ENCODE data around the gene SLC6A6.
A peak's percentile ranks its signal among the peaks of the same experiment; 100 is the strongest.

Gene SLC6A6

GRCh38 chr3:14389166-14389606 is 13.2 kb upstream of the SLC6A6 start:
- Histone ChIP-seq H3K4me3 (ENCODE audit: low read length in 2 of 2) (no peak overlapping the region), H3K4me1 (ENCODE audit: control insufficient read depth, insufficient read depth, low read length) (peaks cover 23% of the 10 kb centered on the region), H3K9ac (ENCODE audit: low read length in 2 of 2) (no peak overlapping the region), H3K9me3 (ENCODE audit: control insufficient read depth in 2 of 2, low read length in 2 of 2) (peaks cover 0 to 2% of the 10 kb centered on the region in 2 donors), H3K27me3 (ENCODE audit: control insufficient read depth in 1 of 2, insufficient read depth in 2 of 2, low read length in 2 of 2) (no peaks in the 10 kb centered on the region), H3K27ac (ENCODE audit: low read length) (no peak overlapping the region), H3K36me3 (ENCODE audit: control insufficient read depth in 2 of 2, insufficient read depth in 2 of 2, low read length in 2 of 2) (no peaks in the 10 kb centered on the region)

- no peaks in the 10 kb centered on the region for H3K27me3 ChIP-seq (ENCODE audit: control insufficient read depth in 1 of 2, insufficient read depth in 2 of 2, low read length in 2 of 2)
- H3K4me1 ChIP-seq (ENCODE audit: control insufficient read depth, insufficient read depth, low read length): peaks cover 25% of the 10 kb centered on the region
- no peak overlapping the region for H3K9ac ChIP-seq (ENCODE audit: low read length in 2 of 2)
- H3K4me3 ChIP-seq (ENCODE audit: low read length in 2 of 2): no peak overlapping the region
- H3K36me3 ChIP-seq (ENCODE audit: control insufficient read depth in 2 of 2, insufficient read depth in 2 of 2, low read length in 2 of 2): no peaks in the 10 kb centered on the region
- no peak overlapping the region for H3K27ac ChIP-seq (ENCODE audit: low read length)
- peaks cover 0 to 2% of the 10 kb centered on the region in 2 donors for H3K9me3 ChIP-seq (ENCODE audit: control insufficient read depth in 2 of 2, low read length in 2 of 2)
These were observed 12.7 kb upstream of the SLC6A6 start for GRCh38 chr3:14389716-14390115.

DNA sequence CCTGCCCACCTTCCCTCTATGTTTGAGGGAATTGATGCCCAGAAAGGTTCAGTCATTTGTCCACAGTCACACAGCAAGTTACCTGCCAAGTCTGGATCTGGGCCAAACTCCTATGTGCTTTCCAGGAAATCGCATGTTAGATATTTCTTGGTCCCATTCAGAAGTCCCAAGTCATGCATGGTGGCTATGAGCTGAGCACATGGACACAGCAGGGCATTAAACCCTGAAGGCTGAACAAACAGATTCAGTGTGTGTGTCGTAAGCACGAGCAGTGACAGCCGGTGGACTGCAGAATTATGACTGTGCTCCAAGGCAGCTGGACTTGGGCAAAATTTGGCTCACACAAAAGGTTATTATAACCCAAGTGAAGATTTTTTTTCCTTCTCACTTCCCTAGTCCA is 11.4 kb upstream of the SLC6A6 start:
- no peak overlapping the region for H3K9ac ChIP-seq (ENCODE audit: low read length in 2 of 2)
- no peak overlapping the region for H3K4me3 ChIP-seq (ENCODE audit: low read length in 2 of 2)
- no peaks in the 10 kb centered on the region for H3K9me3 ChIP-seq (ENCODE audit: control insufficient read depth in 2 of 2, low read length in 2 of 2)
- H3K4me1 ChIP-seq (ENCODE audit: control insufficient read depth, insufficient read depth, low read length): peaks cover 25% of the 10 kb centered on the region
- no peaks in the 10 kb centered on the region for H3K36me3 ChIP-seq (ENCODE audit: control insufficient read depth in 2 of 2, insufficient read depth in 2 of 2, low read length in 2 of 2)
- H3K27me3 ChIP-seq (ENCODE audit: control insufficient read depth in 1 of 2, insufficient read depth in 2 of 2, low read length in 2 of 2): no peaks in the 10 kb centered on the region
- H3K27ac ChIP-seq (ENCODE audit: low read length): no peak overlapping the region

- Histone ChIP-seq H3K27ac (ENCODE audit: low read length) (no peak overlapping the region), H3K9me3 (ENCODE audit: control insufficient read depth in 2 of 2, low read length in 2 of 2) (no peaks in the 10 kb centered on the region), H3K4me1 (ENCODE audit: control insufficient read depth, insufficient read depth, low read length) (peaks cover 25% of the 10 kb centered on the region)
These were observed 10.2 kb upstream of the SLC6A6 start for GRCh38 chr3:14392231-14392630.

GRCh38 chr3:14392803-14393319 is 9.5 kb upstream of the SLC6A6 start:
- no peaks in the 10 kb centered on the region for H3K9me3 ChIP-seq (ENCODE audit: control insufficient read depth in 2 of 2, low read length in 2 of 2)
- no peak overlapping the region for H3K9ac ChIP-seq (ENCODE audit: low read length in 2 of 2)
- peaks cover 25% of the 10 kb centered on the region for H3K4me1 ChIP-seq (ENCODE audit: control insufficient read depth, insufficient read depth, low read length)
- H3K27me3 ChIP-seq (ENCODE audit: control insufficient read depth in 1 of 2, insufficient read depth in 2 of 2, low read length in 2 of 2): no peaks in the 10 kb centered on the region
- H3K36me3 ChIP-seq (ENCODE audit: control insufficient read depth in 2 of 2, insufficient read depth in 2 of 2, low read length in 2 of 2): no peaks in the 10 kb centered on the region
- no peak overlapping the region for H3K4me3 ChIP-seq (ENCODE audit: low read length in 2 of 2)
- H3K27ac ChIP-seq (ENCODE audit: low read length): no peak overlapping the region

More at GRCh38 chr3:14392231-14392630, 10.2 kb upstream of the SLC6A6 start:
- Histone ChIP-seq H3K9ac (ENCODE audit: low read length in 2 of 2) (no peak overlapping the region), H3K27me3 (ENCODE audit: control insufficient read depth in 1 of 2, insufficient read depth in 2 of 2, low read length in 2 of 2) (no peaks in the 10 kb centered on the region), H3K36me3 (ENCODE audit: control insufficient read depth in 2 of 2, insufficient read depth in 2 of 2, low read length in 2 of 2) (no peaks in the 10 kb centered on the region), H3K4me3 (ENCODE audit: low read length in 2 of 2) (no peak overlapping the region)

DNA sequence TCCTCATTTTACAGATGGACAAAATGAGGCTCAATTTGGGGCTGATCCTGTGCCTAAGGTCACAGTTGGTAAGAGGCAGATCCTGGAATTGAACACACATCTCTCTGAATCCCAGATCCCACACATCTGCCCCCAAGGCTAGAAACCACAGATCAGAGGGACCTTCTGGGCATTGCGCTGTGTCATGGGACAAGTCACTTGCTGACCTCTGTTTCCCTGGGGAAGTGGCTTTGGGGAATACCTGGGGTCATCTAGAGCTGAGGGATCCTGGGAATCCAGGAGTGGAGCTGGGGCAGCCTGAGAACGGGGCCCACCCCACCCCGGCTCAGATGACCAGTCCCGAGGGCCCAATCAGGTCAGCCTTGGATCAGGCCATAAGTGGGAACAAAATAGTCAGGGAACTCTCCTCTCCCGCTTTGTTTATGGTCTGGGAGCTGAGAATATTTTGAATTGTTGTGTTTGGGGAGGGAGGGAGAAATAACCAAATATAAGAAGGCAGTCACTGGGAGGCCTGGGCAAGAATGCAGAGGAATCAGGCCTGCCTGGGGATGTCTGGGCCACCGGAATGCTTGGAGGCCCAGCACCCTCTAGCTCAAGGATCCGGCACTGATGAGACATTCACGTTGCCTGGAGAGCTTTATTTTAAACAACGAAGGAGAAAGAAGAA is 8.8 kb upstream of the SLC6A6 start:
- Histone ChIP-seq H3K27me3 (ENCODE audit: control insufficient read depth in 1 of 2, insufficient read depth in 2 of 2, low read length in 2 of 2) (no peaks in the 10 kb centered on the region), H3K36me3 (ENCODE audit: control insufficient read depth in 2 of 2, insufficient read depth in 2 of 2, low read length in 2 of 2) (no peaks in the 10 kb centered on the region), H3K4me3 (ENCODE audit: low read length in 2 of 2) (no peak overlapping the region), H3K9ac (ENCODE audit: low read length in 2 of 2) (no peak overlapping the region), H3K27ac (ENCODE audit: low read length) (peak overlapping the region; percentile 24), H3K9me3 (ENCODE audit: control insufficient read depth in 2 of 2, low read length in 2 of 2) (no peaks in the 10 kb centered on the region), H3K4me1 (ENCODE audit: control insufficient read depth, insufficient read depth, low read length) (peaks cover 25% of the 10 kb centered on the region)

GRCh38 chr3:14396031-14396692 is 6.2 kb upstream of the SLC6A6 start:
- H3K4me1 ChIP-seq (ENCODE audit: control insufficient read depth, insufficient read depth, low read length): peaks cover 14% of the 10 kb centered on the region
- H3K4me3 ChIP-seq (ENCODE audit: low read length in 2 of 2): no peak overlapping the region
- H3K9ac ChIP-seq (ENCODE audit: low read length in 2 of 2): no peak overlapping the region
- no peaks in the 10 kb centered on the region for H3K9me3 ChIP-seq (ENCODE audit: control insufficient read depth in 2 of 2, low read length in 2 of 2)
- H3K36me3 ChIP-seq (ENCODE audit: control insufficient read depth in 2 of 2, insufficient read depth in 2 of 2, low read length in 2 of 2): no peaks in the 10 kb centered on the region
- no peaks in the 10 kb centered on the region for H3K27me3 ChIP-seq (ENCODE audit: control insufficient read depth in 1 of 2, insufficient read depth in 2 of 2, low read length in 2 of 2)
- no peak overlapping the region for H3K27ac ChIP-seq (ENCODE audit: low read length)

DNA sequence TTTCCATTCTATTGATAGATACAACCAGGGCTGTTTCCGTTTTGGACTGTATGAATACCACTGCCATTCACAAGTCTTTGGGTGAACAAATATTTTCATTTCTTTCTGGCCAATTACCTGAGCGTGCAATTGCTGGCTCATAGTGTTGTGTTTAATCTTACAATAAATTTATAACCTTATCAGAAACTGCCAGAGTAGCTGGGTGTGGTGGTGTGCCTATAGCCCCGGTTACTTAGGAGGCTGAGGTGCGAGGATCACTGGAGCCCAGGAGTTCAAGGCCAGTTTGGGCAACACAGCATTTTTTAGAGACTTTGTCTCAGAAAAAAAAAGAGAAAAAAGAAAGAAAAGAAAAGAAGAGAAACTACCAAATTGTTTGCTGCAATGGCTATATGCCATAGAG is 5.4 kb upstream of the SLC6A6 start:
- Histone ChIP-seq H3K4me1 (ENCODE audit: control insufficient read depth, insufficient read depth, low read length) (peaks cover 14% of the 10 kb centered on the region), H3K27me3 (ENCODE audit: control insufficient read depth in 1 of 2, insufficient read depth in 2 of 2, low read length in 2 of 2) (no peaks in the 10 kb centered on the region), H3K9me3 (ENCODE audit: control insufficient read depth in 2 of 2, low read length in 2 of 2) (no peaks in the 10 kb centered on the region), H3K27ac (ENCODE audit: low read length) (no peak overlapping the region), H3K36me3 (ENCODE audit: control insufficient read depth in 2 of 2, insufficient read depth in 2 of 2, low read length in 2 of 2) (no peaks in the 10 kb centered on the region), H3K9ac (ENCODE audit: low read length in 2 of 2) (no peak overlapping the region), H3K4me3 (ENCODE audit: low read length in 2 of 2) (no peak overlapping the region)

DNA sequence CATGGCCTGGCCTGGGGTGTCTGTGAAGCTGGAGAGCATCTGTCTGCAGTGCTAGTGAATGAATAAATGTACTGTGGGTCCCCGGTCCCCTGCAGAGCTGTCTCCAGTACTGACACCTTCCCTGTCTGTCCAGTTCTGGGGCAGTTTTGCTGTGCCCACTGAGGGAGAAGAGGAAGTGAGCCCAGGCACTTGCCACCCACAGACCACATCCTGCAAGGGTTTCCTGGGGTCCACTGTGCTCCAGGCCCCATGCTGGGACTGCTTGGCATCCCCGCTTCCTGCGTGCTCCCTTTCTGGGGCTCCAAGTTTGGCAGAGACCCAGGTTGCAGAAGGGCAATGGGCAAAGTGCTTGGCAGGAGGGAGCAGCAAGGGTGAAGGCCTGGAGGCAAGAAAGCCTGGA is 4.9 kb upstream of the SLC6A6 start:
- no peak overlapping the region for H3K9ac ChIP-seq (ENCODE audit: low read length in 2 of 2)
- H3K27ac ChIP-seq (ENCODE audit: low read length): no peak overlapping the region
- H3K36me3 ChIP-seq (ENCODE audit: control insufficient read depth in 2 of 2, insufficient read depth in 2 of 2, low read length in 2 of 2): no peaks in the 10 kb centered on the region
- H3K4me3 ChIP-seq (ENCODE audit: low read length in 2 of 2): no peak overlapping the region
- H3K4me1 ChIP-seq (ENCODE audit: control insufficient read depth, insufficient read depth, low read length): peaks cover 15% of the 10 kb centered on the region
- no peaks in the 10 kb centered on the region for H3K27me3 ChIP-seq (ENCODE audit: control insufficient read depth in 1 of 2, insufficient read depth in 2 of 2, low read length in 2 of 2)
- no peaks in the 10 kb centered on the region for H3K9me3 ChIP-seq (ENCODE audit: control insufficient read depth in 2 of 2, low read length in 2 of 2)

GRCh38 chr3:14397940-14398796 is 4.2 kb upstream of the SLC6A6 start:
- Histone ChIP-seq H3K27me3 (ENCODE audit: control insufficient read depth in 1 of 2, insufficient read depth in 2 of 2, low read length in 2 of 2) (no peaks in the 10 kb centered on the region), H3K4me3 (ENCODE audit: low read length in 2 of 2) (no peak overlapping the region)

More at GRCh38 chr3:14397940-14398796, 4.2 kb upstream of the SLC6A6 start:
- no peak overlapping the region for H3K27ac ChIP-seq (ENCODE audit: low read length)
- peaks cover 18% of the 10 kb centered on the region for H3K4me1 ChIP-seq (ENCODE audit: control insufficient read depth, insufficient read depth, low read length)
- no peaks in the 10 kb centered on the region for H3K9me3 ChIP-seq (ENCODE audit: control insufficient read depth in 2 of 2, low read length in 2 of 2)
- H3K36me3 ChIP-seq (ENCODE audit: control insufficient read depth in 2 of 2, insufficient read depth in 2 of 2, low read length in 2 of 2): no peaks in the 10 kb centered on the region
- no peak overlapping the region for H3K9ac ChIP-seq (ENCODE audit: low read length in 2 of 2)

All from stomach smooth muscle (tissue), 2 donors.